Measurements from ENCODE around the gene SLIT3. TPM values are rescaled to one million over a fixed set of nuclear protein-coding genes. Genes with fewer than 3 reads are reported as not detected.

SLIT3 gene
- total RNA-seq, 1 experiment from 2014 or later = 2.0 TPM

DNA sequence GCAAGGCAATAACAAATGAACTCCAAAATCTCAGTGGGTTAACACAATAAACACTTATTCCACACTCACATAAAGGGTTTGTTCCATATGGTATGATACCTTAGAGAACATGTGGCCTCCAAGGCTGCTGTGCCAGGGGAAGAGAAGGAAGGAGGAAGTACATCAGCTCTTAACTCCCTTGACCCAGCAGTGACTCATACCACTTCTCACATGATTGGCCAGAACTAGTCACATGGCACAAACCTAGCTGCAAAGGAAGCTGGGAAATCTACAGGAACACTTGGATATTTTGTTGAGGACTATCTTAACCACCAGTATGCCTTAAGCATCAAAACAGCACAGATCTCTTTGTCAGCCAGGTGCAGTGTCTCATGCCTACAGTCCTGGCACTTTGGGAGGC, 99.3 kb downstream of the SLIT3 start:
- H3K36me3 ChIP-seq = no peaks in the 10 kb centered on the region
- H3K9me3 ChIP-seq (replicated peaks) = no peaks in the 10 kb centered on the region
- H3K4me3 ChIP-seq = no peak overlapping the region
- H3K27me3 ChIP-seq = no peaks in the 10 kb centered on the region
- H3K27ac ChIP-seq = no peak overlapping the region
- H3K4me1 ChIP-seq = no peaks in the 10 kb centered on the region
- DNase-seq = no peak

DNA sequence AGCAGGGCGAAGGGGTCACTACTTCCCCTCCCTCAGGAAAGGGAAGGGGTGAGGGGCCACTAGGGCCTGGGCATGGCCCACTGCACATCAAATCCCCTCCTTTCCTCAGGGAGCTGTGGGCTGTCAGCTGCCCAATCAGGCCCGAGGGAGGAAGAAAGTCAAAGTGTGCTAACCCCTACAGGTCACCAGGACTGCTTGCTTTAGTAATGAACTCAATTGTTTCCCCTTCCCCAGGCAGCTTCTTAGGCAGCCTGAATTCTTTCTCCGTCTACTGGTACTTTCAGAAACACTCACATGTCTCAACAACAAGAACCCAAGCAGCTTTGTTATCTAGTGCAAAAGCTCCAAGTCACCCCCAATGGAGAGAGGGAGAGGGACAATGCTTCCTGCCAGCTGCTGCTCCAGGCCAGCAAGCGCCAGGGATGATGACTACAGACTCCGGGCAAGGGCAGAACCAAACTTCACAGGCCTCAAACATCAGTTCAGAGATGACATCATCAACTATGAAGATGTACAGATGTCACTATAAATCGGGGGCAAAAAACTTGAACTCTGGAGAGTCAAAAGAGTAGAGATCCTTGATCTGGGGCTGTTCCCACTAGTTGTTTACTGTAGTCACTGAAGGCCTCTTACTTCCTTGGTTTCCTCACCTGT, 100.7 kb downstream of the SLIT3 start:
- Histone ChIP-seq H3K9me3 (replicated peaks) (no peaks in the 10 kb centered on the region), H3K4me1 (no peaks in the 10 kb centered on the region), H3K4me3 (no peak overlapping the region), H3K27ac (no peak overlapping the region), H3K36me3 (no peaks in the 10 kb centered on the region), H3K27me3 (no peaks in the 10 kb centered on the region)
- no peak for DNase-seq

DNA sequence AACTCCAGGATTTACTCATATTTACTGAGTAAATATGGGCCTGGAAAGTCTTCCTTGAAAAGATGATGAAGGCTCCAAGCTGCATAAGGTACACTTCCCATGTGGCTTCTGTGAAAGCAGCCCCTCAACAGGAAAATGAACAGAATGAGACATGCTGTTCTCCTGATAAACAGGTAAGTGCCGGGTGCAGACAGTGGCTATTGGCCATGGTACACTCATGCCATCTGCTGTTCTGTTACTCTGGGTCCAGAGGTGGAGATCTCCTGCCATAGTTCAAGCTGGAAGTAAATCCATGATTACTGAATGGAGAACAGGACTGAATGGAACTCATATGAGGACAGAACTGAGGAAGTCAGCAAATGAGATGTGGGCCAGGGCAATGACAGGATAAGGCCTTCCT, 103.6 kb downstream of the SLIT3 start:
- Histone ChIP-seq H3K9me3 (replicated peaks) (no peaks in the 10 kb centered on the region), H3K27ac (no peak overlapping the region), H3K4me3 (no peak overlapping the region), H3K36me3 (no peaks in the 10 kb centered on the region), H3K27me3 (no peaks in the 10 kb centered on the region), H3K4me1 (no peaks in the 10 kb centered on the region)
- no peak for DNase-seq

DNA sequence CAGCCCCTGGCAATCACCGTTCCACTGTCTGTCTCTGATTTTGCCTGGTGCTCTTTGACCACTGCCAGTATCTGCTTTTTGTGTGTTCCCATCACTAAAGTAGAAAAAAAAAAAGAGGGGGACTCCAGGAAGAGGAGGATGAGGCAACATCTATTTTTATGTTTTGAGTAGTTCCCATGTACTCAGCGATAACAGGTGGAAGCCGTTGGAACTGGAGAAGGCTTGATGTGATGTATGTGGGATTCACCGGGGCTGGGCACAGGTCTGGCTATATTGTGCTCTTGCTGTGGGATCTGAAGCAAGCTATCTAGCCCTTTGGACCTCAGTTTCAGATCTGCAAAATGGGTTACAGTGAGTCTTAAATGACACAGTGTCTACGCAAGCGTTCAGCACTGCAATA, 104.9 kb downstream of the SLIT3 start:
- Histone ChIP-seq H3K27ac (no peak overlapping the region), H3K36me3 (no peaks in the 10 kb centered on the region), H3K9me3 (replicated peaks) (no peaks in the 10 kb centered on the region), H3K27me3 (no peaks in the 10 kb centered on the region), H3K4me1 (no peaks in the 10 kb centered on the region), H3K4me3 (no peak overlapping the region)
- DNase-seq = no peak

DNA sequence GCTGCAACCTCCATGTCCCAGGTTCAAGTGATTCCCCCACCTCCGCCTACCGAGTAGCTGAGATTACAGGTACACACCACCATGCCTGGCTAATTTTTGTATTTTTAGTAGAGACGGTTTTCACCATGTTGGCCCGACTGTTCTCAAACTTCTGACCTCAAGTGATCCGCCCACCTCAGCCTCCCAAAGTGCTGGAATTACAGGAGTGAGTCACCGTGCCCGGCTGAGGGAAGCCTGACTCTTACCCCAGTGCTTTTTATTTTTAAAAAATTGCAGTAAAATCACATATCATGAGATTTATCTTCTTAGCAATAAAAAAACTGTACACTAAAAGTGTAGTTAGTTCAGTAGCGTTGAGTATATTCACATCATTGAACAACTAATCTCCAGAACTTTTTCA, 105.3 kb downstream of the SLIT3 start:
- Histone ChIP-seq H3K27me3 (no peaks in the 10 kb centered on the region), H3K4me1 (no peaks in the 10 kb centered on the region), H3K36me3 (no peaks in the 10 kb centered on the region), H3K27ac (no peak overlapping the region), H3K9me3 (replicated peaks) (no peaks in the 10 kb centered on the region), H3K4me3 (no peak overlapping the region)
- no peak for DNase-seq

DNA sequence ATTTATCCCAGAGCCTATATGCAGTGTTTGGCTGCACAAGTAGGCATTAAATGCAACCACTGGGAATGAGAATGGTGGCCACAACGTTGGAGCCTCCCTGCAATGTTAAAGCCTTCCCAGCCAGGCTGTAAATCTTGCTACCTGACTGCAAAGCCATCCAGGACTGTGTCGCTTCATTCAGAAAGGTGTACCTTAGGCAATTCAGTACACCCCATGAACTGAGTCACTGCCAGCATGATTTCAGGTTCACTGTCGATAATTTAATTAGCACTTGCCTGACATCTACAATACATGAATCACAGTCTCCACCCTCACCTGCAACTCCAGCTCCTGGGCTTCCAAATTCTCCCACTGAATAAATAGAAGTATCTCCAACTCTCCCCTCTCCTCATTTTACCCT, 108.4 kb downstream of the SLIT3 start:
- Histone ChIP-seq H3K4me3 (no peak overlapping the region), H3K36me3 (no peaks in the 10 kb centered on the region), H3K27ac (no peak overlapping the region)

DNA sequence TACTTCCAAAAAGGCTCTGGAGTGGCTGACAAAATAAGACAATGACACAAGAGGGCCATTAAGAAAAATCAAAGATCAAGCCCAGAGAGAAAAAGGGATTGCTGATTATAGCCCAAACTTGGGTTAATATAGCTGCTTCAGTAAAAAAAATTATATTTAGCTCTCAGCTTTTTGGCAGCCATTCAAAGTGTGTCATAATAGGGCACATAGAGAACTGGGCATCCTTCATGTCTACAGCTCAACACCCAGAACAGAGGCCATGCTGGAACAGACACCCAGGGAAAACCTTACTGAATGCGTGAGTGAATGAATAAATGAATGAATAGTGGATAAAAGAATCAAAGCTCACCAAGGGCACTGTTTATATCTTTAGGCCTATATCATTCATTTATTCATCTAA, 110.1 kb downstream of the SLIT3 start:
- Histone ChIP-seq H3K4me1 (no peaks in the 10 kb centered on the region), H3K27ac (no peak overlapping the region), H3K9me3 (replicated peaks) (no peaks in the 10 kb centered on the region), H3K4me3 (no peak overlapping the region), H3K36me3 (no peaks in the 10 kb centered on the region), H3K27me3 (no peaks in the 10 kb centered on the region)
- DNase-seq = no peak

More for the DNA sequence above, 108.4 kb downstream of the SLIT3 start:
- H3K27me3 ChIP-seq = no peaks in the 10 kb centered on the region
- no peaks in the 10 kb centered on the region for H3K9me3 ChIP-seq (replicated peaks)
- H3K4me1 ChIP-seq = no peaks in the 10 kb centered on the region
- DNase-seq = no peak

DNA sequence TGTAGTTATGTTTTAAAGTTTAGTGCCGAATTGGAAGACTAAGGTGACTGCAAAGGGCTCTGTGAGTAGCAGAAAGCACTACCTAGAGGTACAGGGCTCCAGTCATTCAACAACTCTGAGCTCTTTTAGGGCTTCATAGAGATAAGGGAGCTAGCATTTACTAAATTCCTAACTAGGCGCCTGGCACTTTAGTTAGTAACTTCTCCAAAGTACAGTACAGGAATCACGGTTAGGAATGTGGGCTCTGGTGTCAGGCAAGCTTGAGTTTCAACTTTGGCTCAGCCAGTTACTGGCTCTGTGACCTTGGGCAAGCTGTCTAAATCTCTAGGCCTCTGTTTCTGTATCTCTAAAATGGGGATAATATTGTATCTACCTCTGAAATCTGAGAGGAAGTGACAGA, 115.3 kb downstream of the SLIT3 start:
- H3K9me3 ChIP-seq (replicated peaks) = no peaks in the 10 kb centered on the region
- no peaks in the 10 kb centered on the region for H3K4me1 ChIP-seq
- H3K27me3 ChIP-seq = peaks cover 5% of the 10 kb centered on the region; the same call in 1 of the 2 replicates
- no peak overlapping the region for H3K27ac ChIP-seq
- no peaks in the 10 kb centered on the region for H3K36me3 ChIP-seq
- no peak overlapping the region for H3K4me3 ChIP-seq
- DNase-seq = no peak

DNA sequence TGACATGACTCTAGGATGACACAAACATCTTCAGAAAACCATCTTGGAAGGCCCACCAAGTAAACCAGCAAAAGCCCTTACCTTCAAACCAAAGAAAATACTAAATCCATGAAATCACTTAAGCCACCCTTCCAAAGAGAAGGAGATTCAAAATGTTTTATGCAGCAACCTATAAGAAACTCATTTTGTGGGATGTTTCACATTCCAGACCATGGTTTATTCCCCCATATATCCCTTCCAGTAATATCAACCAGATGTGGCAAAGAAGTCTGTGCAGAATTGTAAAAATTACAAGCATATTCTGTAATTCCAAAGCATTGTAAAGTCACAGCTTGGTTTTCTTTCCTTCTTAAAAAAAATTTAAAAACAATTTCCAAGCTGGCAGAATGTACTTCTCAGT, 117.4 kb downstream of the SLIT3 start:
- H3K36me3 ChIP-seq = no peaks in the 10 kb centered on the region
- peaks cover 5% of the 10 kb centered on the region; the same call in 1 of the 2 replicates for H3K27me3 ChIP-seq
- no peak for DNase-seq
- H3K27ac ChIP-seq = no peak overlapping the region
- no peaks in the 10 kb centered on the region for H3K9me3 ChIP-seq (replicated peaks)
- H3K4me1 ChIP-seq = no peaks in the 10 kb centered on the region
- no peak overlapping the region for H3K4me3 ChIP-seq

DNA sequence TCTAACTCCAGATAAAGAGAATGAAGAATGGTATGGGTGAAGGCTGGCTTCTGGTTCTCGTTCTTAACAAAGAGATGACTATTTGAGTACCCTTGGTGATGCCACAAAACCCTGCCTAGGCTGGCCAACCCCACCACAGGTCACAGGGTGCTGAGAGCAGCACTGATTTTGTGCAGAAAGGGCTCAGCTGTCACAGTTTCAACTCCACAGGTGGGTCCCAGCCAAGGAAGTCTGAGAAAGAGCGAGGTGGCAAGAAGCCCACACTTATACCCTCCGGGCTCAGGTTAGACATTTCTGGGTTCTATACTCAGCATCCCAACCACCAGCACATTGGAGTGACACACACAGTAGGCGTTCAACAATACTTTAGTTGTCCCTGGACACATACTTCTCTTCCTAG, 118.1 kb downstream of the SLIT3 start:
- no peak for DNase-seq
- Histone ChIP-seq H3K27ac (no peak overlapping the region), H3K27me3 (peaks cover 5% of the 10 kb centered on the region; the same call in 1 of the 2 replicates)

DNA sequence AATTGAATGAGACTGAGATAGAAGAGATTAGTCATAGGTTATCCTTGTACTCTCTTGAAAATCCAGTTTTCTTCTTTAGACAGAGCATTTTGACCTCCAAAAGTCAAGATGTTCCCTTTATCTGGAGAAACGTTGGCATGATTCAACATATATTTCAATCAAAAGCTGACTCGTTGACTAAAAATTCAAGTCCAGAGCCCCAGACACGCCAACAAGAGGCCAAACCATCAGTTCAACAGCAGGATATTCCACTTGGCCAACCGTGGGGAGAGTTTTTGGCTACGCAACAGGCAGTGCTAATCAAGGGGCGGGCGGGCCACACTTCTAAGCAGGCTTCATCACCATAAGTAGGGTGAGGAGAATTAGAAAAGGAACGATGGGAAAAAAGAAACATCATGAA, 119.1 kb downstream of the SLIT3 start:
- Histone ChIP-seq H3K27ac (no peak overlapping the region), H3K27me3 (peaks cover 5% of the 10 kb centered on the region; the same call in 1 of the 2 replicates), H3K4me1 (no peaks in the 10 kb centered on the region), H3K36me3 (no peaks in the 10 kb centered on the region), H3K9me3 (replicated peaks) (no peaks in the 10 kb centered on the region), H3K4me3 (no peak overlapping the region)
- DNase-seq = no peak

More for the DNA sequence above, 118.1 kb downstream of the SLIT3 start:
- Histone ChIP-seq H3K4me1 (no peaks in the 10 kb centered on the region), H3K4me3 (no peak overlapping the region), H3K36me3 (no peaks in the 10 kb centered on the region), H3K9me3 (replicated peaks) (no peaks in the 10 kb centered on the region)

DNA sequence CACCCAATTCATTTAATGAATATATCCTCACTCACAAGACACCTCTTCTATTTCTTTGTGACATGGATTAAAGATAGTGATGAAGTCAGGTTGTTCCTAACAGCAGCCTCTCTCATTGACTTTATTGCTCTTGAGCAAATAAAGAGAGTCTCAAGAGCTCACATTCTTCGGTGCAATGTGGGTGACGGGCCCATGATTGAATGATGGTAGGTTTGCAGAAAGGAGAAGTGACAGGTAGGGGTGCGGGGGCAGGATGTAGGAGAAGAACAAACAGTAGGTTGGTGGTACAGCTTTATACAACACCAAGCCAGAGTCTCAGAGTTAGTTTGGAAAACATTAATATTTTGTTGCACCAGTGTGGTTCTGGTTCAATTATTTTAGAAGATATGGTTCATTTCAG, 122.2 kb downstream of the SLIT3 start:
- H3K4me3 ChIP-seq = no peak overlapping the region
- H3K36me3 ChIP-seq = no peaks in the 10 kb centered on the region
- H3K4me1 ChIP-seq = no peaks in the 10 kb centered on the region
- H3K27me3 ChIP-seq = no peaks in the 10 kb centered on the region; the same call in 1 of the 2 replicates
- no peak overlapping the region for H3K27ac ChIP-seq
- no peak for DNase-seq
- H3K9me3 ChIP-seq (replicated peaks) = no peaks in the 10 kb centered on the region

DNA sequence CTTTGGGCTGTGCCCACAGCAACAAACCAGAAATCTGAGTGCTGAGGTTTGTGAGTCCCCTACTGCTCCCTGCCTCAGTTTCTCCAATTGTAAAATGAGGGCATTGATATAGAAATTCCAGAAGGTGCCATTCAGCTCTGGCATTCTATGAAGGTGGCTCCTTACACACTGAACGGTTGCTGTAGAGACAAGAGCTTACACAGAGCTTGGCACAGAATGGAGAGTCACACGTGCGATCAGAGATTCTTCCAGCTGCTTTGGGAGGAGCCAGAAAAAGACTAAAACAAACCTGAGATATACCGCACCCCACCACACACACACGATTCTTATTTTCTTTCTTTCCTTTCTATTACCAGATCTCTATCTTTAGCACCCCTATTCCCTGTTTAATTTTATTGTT, 122.7 kb downstream of the SLIT3 start:
- no peak overlapping the region for H3K4me3 ChIP-seq
- H3K4me1 ChIP-seq = no peaks in the 10 kb centered on the region
- no peaks in the 10 kb centered on the region for H3K9me3 ChIP-seq (replicated peaks)
- no peaks in the 10 kb centered on the region; the same call in 1 of the 2 replicates for H3K27me3 ChIP-seq
- no peak overlapping the region for H3K27ac ChIP-seq
- DNase-seq = no peak
- H3K36me3 ChIP-seq = no peaks in the 10 kb centered on the region

DNA sequence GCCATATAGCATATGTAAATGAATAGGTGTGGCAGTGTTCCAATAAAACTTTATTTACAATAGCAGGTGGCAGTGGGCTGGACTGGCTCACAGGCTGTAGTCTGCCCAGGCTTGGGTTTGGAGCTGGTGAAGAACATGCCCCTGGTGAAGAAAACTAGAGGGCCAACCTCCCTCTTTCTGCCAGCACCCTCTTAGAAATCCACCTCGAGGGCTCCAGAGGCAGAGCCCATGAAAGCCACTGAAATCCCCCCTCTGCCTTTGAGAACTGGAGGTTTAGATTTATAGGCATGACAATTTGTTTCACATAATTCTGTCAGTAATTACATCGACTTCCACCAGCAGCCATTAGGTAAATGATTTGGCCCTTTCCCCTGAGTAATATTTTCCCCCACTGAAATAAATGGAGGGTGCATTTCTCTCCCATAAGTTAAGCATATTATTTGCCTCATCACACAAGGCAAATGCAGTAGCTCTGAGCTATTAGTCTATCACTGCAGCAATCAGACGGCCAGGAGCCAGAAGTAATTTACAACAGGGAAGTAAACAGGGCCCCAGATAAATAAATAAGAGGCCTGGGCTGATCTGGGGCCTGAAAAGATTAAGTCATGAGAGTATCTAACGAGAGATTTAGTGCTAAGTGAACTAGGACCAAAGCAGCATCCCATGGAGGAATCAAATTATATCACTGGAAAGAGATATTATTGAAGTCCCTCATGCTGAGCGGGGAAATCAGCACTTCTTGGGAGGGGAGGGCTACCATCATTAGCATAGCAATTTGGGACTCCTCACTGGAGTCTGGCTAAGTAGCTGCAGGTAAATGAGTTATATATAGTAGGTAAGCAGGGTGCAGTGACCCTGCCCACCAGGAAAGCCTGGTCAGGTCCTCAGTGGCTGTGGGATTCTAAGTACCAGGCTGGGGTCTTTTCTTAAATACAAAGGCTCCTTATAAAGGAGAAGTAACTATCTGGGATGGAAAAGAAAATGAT, 123.9 kb downstream of the SLIT3 start:
- H3K9me3 ChIP-seq (replicated peaks) = no peaks in the 10 kb centered on the region
- no peak overlapping the region for H3K4me3 ChIP-seq
- no peak for DNase-seq
- no peak overlapping the region for H3K27ac ChIP-seq
- no peaks in the 10 kb centered on the region for H3K4me1 ChIP-seq
- no peaks in the 10 kb centered on the region for H3K36me3 ChIP-seq
- H3K27me3 ChIP-seq = no peaks in the 10 kb centered on the region; the same call in 1 of the 2 replicates

DNA sequence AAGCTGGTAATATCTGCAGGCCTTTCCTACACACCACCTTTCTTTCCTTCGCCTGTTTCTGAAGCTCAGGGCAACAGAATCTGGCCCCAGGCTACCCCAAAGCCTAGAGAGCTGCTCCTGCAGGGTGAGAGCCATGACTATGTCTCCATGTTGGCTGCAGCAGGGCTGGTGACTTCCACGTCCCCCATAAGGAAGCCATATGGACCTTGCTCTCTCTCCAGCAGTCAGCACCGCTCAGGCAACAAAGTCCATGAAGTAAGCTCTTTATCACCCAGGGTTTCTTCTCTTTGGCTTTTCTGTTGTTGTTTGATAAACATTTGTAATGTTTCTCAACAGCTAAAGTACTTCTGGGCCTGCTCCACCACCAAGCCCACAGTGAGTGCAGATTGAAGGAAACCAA, 125.2 kb downstream of the SLIT3 start:
- no peaks in the 10 kb centered on the region for H3K4me1 ChIP-seq
- no peak for DNase-seq
- no peaks in the 10 kb centered on the region; the same call in 1 of the 2 replicates for H3K27me3 ChIP-seq
- no peaks in the 10 kb centered on the region for H3K9me3 ChIP-seq (replicated peaks)
- no peak overlapping the region for H3K27ac ChIP-seq
- H3K4me3 ChIP-seq = no peak overlapping the region
- no peaks in the 10 kb centered on the region for H3K36me3 ChIP-seq
